Limb (tissue), 2 donors: ENCODE measurements around the gene MED23.

Experiments used
- DNase-seq, 2 donors: peaks; one replicate each; pipeline ENCODE4 v3.0.0-alpha.2; 2016; ENCODE audit errors: extremely low spot score in 2 of 2

MED23 gene, protein sequence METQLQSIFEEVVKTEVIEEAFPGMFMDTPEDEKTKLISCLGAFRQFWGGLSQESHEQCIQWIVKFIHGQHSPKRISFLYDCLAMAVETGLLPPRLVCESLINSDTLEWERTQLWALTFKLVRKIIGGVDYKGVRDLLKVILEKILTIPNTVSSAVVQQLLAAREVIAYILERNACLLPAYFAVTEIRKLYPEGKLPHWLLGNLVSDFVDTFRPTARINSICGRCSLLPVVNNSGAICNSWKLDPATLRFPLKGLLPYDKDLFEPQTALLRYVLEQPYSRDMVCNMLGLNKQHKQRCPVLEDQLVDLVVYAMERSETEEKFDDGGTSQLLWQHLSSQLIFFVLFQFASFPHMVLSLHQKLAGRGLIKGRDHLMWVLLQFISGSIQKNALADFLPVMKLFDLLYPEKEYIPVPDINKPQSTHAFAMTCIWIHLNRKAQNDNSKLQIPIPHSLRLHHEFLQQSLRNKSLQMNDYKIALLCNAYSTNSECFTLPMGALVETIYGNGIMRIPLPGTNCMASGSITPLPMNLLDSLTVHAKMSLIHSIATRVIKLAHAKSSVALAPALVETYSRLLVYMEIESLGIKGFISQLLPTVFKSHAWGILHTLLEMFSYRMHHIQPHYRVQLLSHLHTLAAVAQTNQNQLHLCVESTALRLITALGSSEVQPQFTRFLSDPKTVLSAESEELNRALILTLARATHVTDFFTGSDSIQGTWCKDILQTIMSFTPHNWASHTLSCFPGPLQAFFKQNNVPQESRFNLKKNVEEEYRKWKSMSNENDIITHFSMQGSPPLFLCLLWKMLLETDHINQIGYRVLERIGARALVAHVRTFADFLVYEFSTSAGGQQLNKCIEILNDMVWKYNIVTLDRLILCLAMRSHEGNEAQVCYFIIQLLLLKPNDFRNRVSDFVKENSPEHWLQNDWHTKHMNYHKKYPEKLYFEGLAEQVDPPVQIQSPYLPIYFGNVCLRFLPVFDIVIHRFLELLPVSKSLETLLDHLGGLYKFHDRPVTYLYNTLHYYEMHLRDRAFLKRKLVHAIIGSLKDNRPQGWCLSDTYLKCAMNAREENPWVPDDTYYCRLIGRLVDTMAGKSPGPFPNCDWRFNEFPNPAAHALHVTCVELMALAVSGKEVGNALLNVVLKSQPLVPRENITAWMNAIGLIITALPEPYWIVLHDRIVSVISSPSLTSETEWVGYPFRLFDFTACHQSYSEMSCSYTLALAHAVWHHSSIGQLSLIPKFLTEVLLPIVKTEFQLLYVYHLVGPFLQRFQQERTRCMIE (N-terminal part only)

DNA sequence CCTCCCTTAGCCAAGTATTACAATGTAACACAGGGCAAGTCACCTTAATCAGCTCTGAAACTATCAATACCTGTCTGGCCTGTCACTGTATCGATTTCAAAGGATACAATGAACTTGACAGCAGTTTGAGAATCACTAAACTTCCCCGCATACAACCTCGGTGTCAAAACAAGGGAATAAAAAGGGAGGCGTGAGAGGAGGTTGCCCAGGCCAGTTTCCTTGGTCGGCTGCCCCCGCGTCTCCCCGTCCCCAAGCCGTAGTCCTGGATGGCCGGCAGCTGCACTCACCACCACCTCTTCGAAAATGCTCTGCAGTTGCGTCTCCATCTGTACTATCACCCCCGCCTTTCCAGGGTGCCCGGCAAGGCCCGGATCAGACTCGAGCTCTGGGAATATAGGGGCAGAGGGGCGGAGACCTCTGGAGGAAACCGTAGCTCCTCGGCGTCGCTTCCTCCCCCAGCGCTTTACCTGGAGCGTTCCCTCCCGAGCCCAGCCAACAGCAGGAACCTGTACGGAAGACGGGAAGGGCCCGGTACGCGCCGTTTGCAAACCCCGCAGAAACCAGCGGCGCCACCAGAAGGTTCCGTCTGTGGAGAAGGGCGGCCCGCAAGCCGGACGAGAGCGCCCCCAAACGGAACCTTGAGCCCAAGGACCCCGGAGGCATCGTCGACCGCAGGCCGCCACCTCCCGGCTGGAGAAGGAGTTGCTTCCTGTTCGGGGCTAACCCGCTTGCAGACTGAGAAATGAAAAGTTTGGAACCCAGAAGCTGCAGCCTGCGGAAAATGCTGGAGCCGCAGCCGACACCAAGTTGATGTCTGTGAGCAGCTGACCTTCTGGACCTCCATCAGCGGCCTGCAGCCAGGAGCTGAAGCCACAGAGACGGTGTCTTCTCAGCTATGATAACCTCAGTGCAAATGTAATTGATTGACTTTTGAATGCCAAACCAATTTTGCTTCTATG, at the start of gene MED23:
MED23 (minus strand) TSS at position 519 of the 959 bp plus-strand sequence; CDS start at position 326, 193 bp downstream.
- DNase-seq: peak; percentile 94 to 99

DNA sequence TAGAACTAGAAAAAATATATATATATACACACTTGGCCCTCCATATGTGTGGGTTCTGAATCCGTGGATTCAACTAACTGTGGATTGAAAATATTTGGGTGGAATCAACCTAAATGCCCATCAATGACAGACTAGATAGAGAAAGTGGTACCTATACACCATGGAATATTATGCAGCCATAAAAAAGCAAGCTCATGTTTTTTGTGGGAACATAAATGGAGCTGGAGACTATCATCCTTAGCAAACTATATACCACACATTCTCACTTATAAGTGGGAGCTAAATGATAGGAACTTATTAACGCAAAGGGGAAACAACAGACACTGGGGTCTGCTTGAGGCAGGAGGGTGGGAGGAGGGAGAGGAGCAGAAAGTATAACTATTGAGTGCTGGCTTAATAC, 45.1 kb upstream of the MED23 start:
- no peak for DNase-seq

DNA sequence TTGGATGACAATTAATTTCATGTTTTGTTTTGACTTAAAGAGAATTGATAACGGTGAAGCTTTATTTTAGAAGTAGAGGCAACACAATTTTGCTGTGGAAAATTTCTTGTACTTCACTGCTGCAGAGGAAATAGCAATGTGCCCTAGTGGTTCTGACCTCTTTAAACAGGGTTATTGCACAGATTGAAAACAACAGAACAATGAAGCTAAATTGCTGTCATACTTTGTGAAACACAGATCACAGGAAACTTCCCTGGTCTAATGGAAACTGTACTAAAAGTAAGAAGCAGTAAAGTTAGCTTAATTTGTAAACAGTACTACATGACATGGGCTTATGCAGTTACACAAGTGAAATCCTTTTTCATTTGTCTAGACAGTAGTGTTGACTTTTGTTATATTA, 41.8 kb upstream of the MED23 start:
- DNase-seq: no peak

DNA sequence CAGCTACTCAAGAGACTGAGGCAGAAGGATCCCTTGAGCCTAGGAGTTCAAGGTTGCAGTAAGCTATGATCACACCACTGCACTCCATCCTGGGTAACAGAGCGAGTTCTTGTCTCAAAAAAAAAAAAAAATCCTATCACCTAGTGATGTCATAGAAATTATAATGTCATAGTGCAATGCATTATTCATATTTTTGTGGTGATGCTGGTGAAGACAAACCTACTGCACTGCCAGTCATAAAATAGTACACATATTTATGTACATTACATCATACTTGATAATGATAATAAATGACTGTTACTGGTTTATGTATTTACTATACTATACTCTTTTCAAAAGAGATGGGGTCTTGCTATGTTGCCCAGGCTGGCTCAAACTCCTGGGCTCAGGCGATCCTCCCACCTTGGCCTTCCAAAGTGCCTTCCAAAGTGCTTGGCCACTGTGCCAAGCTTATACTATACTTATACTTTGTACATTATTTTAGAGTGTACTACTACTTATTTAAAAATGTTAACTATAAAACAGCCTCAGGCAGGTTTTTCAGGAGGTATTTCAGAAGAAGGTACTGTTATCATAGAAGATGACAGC, 35.6 kb upstream of the MED23 start:
- no peak for DNase-seq

DNA sequence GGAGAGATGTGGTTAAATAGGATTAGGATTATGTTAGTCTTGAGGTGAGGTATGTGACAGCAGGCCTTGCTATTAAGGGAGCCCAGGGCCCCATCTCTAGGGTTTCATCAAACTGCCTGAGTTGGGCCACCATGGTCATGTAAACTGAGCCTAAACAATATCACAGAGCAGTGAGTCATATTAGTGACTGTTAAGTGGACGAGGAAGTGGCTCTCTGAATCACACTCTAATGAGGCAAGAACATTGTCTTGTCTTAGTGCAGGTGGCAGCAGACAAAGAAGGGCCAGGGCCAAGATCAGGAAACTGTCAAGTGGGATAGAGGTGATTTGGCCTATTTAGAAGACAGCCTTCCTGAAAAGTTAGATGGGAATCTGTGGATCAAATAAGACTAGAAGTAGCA, 32.2 kb upstream of the MED23 start:
- no peak for DNase-seq

DNA sequence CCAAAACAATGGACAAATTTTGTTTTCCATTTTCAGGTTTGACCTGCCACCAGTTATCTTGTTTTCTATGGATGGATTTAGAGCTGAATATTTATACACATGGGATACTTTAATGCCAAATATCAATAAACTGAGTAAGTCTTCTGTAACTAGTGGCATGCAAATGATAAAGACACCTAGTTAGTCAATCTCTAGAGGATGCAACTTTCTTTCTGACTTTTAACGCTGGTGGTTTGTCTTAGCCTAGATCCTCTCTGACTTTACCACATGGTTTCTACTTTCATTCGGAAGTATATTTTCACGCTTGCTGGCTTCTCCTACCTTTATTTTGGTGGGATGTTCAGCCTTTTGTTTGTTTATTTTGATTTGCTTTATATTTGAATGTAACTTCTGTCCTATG, 30.2 kb upstream of the MED23 start:
- no peak for DNase-seq

DNA sequence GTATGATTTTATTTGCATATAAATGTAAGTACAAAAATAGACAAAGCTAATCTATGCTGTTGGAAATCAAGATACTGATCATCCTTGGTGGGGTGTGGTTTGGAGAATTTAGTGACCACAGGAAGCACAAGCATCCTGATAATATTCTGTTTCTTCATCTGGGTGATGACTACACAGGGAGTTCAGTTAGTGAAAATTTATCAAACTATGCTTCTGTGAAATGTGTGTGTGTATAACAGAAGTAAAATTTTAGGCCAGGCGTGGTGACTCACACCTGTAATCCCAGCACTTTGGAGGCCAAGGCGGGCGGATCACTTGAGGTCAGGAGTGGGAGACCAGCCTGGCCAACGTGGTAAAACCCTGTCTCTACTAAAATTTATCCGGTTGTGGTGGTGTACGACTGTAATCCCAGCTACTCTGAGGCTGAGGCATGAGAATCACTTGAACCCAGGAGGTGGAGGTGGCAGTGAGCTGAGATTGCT, 29.6 kb upstream of the MED23 start:
- DNase-seq: no peak

DNA sequence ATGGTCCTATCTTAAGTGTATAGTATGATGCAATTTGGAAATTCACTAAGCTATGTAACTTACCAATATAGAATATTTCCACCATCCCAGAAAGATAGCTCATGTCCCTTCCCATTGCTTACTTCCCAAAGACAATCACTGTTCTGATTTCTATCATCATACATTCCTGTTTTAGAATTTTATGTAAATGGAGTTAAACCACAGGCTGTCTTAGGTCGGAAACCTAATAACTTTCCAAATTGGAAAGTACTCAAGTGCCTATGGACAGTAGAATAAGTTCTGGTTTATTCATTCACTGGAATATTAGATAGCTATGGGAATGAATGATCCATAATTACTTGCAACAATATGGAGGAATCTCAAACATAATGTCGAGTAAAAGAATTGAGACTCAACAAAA, 29.2 kb upstream of the MED23 start:
- DNase-seq: no peak

DNA sequence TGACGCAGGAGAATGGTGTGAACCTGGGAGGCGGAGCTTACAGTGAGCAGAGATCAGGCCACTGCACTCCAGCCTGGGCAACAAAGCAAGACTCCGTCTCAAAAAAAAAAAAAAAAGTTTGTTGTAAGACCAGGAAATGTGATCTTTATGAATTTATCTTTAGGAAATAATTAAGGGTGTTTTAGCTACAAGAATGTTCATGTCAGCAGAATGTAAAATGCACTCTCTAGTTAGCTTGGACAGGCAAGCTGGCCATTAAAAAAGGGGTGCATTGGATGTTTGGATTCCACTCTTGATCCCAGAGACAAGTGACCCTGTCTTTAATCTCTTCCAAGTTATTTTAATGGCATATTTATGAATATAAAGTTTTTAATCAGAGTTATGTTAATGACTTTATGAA, 28.6 kb upstream of the MED23 start:
- DNase-seq: no peak

DNA sequence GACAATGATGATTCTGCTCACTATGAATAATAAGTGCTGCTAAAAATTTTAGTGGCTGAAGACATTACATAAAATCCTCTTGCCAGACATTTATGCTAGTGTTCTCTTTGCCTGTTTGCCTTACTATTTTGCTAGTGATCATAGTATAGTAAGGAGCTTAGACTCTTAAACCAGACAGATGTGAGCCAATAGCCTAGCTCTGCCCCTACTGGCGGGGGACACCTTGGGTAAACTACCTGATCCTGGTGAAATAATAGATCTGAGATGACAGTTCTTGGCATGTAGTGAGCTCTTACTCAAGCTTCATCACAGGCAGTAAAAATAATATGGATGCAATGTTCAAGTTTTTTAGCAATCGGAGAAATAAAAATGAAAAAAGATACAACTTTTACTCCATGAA, 27.9 kb upstream of the MED23 start:
- DNase-seq: no peak

DNA sequence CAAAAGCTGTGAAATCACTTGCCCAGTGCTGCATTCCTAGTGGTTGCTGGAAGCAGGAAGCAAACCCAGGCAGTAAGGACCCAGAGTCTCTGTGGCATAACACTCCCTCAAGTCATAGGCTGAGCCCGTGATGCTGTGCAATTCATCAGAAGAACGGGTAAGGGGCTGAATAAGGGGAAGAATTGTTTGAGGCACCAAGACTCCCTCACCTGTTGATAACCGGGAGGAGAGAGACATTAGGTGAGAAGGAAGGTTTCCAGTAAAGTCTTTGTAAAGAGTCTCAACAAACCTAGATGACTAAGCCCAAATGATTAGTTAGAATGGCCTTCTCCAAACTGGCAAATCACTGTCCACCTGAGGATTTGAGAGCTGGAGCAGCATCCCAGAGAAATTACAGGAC, 27.3 kb upstream of the MED23 start:
- DNase-seq: no peak

DNA sequence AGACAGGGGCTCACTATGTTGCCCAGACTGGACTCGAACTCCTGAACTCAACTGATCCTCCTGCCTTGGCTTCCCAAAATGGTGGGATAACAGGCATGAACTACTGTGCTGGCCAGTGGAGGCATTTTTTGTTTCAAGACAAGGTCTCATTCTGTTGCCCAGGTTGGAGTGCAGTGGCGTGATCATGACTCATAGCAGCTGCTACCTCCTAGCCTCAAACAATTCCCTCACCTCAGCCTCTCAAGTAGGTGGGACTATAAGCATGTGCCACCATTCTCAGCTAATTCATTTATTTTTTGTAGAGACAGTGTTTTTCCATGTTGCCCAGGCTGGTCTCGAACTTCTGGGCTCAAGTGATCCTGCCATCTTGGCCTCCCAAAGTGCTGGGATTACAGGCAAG, 26.3 kb upstream of the MED23 start:
- no peak for DNase-seq

DNA sequence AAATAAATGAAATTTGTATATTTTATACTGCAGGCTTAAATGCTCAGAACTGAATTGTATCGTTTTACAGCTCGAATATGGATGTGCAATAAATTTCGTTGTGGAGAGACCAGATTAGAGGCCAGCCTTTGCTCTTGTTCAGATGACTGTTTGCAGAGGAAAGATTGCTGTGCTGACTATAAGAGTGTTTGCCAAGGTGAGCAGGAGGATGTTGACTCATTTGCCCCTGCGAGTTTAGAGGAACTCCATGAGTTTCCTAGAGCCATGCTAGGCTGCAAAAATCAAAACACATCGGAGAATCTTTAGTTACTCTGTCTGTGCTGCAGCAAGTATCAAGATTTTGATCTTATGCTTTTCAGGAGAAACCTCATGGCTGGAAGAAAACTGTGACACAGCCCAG, 24.4 kb upstream of the MED23 start:
- DNase-seq: no peak

DNA sequence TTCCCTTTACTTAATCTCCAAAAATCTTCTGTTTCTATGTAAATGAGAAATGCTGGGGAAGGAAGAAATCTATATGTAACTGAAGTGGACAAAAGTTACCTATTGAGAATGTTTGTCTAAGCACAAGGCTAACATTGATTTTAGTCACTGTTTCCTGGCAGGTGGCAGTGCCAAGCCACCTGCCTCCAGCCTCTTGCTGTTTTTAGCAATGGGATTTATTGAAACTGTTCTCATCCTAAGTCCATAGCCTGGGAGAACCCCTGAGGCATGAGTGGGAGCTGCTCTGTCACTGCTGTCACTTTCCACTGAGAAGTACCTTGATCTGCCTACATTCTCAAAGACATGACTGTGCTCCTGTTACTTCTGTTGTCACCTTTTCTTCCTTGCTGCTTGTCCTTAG, 23.7 kb upstream of the MED23 start:
- DNase-seq: no peak

DNA sequence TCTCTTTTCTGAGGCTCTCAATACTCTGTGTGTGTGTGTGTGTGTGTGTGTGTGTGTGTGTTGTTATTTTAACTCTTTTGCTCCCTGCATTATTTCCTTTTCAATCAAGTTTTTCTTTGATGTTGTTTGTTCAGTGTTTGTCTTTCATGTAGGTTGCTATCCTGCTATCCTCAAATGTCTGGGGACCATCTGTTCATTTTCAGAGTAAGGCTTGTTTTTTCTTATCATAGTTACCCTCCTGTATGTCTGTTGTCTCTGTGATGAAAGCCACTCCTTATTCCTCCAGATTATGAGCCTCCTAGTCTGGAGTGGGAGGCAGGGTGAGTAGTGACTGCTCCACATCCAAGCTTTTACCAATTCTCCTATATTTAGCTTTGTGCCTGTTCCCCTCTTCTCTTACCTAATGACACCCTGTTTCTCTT, 18.2 kb upstream of the MED23 start:
- DNase-seq: no peak

DNA sequence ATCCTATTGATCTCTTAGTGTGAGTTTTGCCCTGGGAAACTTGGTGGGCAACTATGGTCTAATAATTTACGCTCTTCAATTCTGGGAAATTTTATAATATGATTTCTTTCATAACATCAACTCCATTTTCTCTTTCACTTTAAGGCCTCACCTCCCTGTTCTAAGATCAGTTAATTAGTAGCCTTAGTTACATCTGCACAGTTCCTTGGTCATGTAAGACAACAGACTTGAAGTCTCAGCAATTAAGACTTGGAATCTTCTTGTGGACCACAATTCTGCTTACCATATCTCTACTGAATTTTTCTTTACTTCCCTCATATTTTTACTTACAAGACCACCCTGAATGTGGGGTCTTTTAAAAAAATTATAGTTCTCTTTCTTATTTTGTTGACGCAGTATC, 17.8 kb upstream of the MED23 start:
- DNase-seq: no peak

DNA sequence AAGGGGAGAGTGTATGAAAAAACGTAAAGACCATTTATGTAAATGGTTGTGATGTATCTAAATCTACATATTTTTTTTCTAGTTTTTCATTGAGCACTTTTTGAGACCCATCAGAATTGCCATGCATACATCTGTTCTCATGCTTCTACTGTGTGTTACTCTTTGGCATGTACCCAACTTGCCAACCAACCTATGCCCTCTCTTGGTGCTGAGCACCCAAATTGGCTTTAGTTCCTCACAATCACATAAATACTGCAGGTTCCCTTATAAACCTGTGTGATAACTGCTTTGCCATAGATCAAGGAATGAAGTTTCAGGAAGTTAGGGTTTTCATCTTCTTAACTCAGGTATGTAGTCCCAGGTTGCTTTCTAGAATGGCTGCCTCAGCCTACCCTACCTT, 16.9 kb upstream of the MED23 start:
- DNase-seq: no peak

DNA sequence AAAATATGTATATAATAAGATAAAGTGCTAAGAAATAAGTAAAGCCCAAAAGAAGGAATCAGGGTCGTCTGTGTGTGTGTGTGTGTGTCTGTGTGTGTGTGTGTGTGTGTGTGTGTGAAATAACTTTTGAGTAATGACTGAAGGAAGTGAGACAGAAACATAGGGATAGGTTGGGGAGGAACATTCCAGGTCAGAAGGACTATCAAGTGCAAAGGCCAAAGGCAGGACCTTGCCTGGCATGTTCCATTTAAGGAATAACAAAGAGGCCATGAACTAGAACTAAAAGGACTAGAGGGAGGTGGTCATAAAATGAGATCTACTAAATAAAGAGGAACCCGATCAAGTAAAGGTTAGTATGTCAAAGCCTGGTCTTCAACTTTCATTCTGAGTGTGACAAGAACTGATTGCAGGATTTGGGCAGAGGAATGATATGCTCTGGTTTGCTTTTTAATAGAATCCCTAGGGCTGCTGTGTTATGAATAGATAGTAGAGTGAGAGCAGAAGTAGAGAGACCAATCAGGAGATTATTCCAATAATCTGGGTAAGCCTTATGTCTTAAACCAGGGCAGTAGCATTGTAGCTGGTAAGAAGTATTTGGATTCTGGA, 15.9 kb upstream of the MED23 start:
- DNase-seq: no peak

DNA sequence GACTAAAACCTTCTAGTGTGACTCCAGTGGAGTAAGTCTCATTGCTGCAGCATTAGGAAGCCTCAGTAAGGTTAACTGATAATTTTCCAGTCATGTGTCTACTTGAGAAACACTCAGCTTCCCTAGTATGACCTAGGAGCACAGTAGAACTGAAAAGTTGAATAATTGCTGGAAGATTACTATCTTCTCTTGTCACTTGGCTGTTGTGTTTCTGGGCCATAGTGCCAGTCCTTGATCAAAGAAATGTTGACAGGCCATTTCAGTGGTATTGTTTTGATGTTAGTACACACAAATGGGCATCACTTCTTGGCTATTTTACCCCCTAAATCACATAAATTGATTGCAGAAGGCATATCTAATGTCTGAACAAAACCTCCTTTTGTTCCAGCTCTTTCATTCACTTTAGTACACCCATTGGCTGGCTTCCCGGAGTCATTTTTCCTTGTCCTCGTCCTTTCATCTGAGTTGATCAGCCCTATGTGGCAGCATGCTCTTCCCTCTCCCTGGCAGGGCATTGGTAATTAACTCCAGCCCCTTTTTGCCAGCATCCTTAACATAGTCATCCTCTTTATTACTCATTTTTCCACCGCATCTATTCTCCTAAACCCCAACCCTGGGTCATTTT, 15.1 kb upstream of the MED23 start:
- DNase-seq: peak in 1 of 2 donors; percentile 40
